ENCODE results near the gene CKS2. TPM values are rescaled to one million over a fixed set of nuclear protein-coding genes. Genes with fewer than 3 reads are reported as not detected.

Gene CKS2
- total RNA-seq, 1 donor from 2014 or later, result 97.0 TPM

GRCh38 chr9:89349607-89350006 lies 38.6 kb downstream of the CKS2 start:
- DNase-seq (ENCODE audit: low read depth, low spot score), result no peak

- DNase-seq (ENCODE audit: low read depth, low spot score), result no peak
Observed at GRCh38 chr9:89350988-89351557, 40.1 kb downstream of the CKS2 start.

- no peak for DNase-seq (ENCODE audit: low read depth, low spot score)
Observed at GRCh38 chr9:89351584-89352300, 40.7 kb downstream of the CKS2 start.

- no peak for DNase-seq (ENCODE audit: low read depth, low spot score)
Observed at GRCh38 chr9:89352451-89352850, 41.5 kb downstream of the CKS2 start.

GRCh38 chr9:89352874-89353649 lies 42.1 kb downstream of the CKS2 start:
- DNase-seq (ENCODE audit: low read depth, low spot score), result no peak

- DNase-seq (ENCODE audit: low read depth, low spot score), result no peak
Observed at GRCh38 chr9:89353989-89354388, 43.0 kb downstream of the CKS2 start.

GRCh38 chr9:89354471-89354870 lies 43.5 kb downstream of the CKS2 start:
- DNase-seq (ENCODE audit: low read depth, low spot score), result no peak

- no peak for DNase-seq (ENCODE audit: low read depth, low spot score)
Observed at GRCh38 chr9:89356782-89357181, 45.8 kb downstream of the CKS2 start.

GRCh38 chr9:89357331-89358197 lies 46.6 kb downstream of the CKS2 start:
- no peak for DNase-seq (ENCODE audit: low read depth, low spot score)

- no peak for DNase-seq (ENCODE audit: low read depth, low spot score)
Observed at GRCh38 chr9:89358376-89358916, 47.5 kb downstream of the CKS2 start.

GRCh38 chr9:89358985-89359384 lies 48.0 kb downstream of the CKS2 start:
- DNase-seq (ENCODE audit: low read depth, low spot score), result no peak

GRCh38 chr9:89359751-89360261 lies 48.8 kb downstream of the CKS2 start:
- no peak for DNase-seq (ENCODE audit: low read depth, low spot score)

GRCh38 chr9:89360465-89360864 lies 49.5 kb downstream of the CKS2 start:
- no peak for DNase-seq (ENCODE audit: low read depth, low spot score)

GRCh38 chr9:89361031-89361430 lies 50.0 kb downstream of the CKS2 start:
- no peak for DNase-seq (ENCODE audit: low read depth, low spot score)

- no peak for DNase-seq (ENCODE audit: low read depth, low spot score)
Observed at GRCh38 chr9:89361816-89362646, 51.0 kb downstream of the CKS2 start.

- no peak for DNase-seq (ENCODE audit: low read depth, low spot score)
Observed at GRCh38 chr9:89362647-89363310, 51.8 kb downstream of the CKS2 start.

GRCh38 chr9:89363311-89363670 lies 52.3 kb downstream of the CKS2 start:
- no peak for DNase-seq (ENCODE audit: low read depth, low spot score)

GRCh38 chr9:89363921-89364665 lies 53.1 kb downstream of the CKS2 start:
- no peak for DNase-seq (ENCODE audit: low read depth, low spot score)
